ENCODE results near the gene HNRNPAB.

Gene HNRNPAB

GRCh38 chr5:178170455-178170854 lies 33.9 kb upstream of the HNRNPAB start:
- no peak overlapping the region for H3K4me3 ChIP-seq (ENCODE audit: control insufficient read depth, low read depth, low read length)
- no peak for DNase-seq (ENCODE audit: low read depth)
- no peak for TF ChIP-seq CTCF (IDR thresholded peaks at IDR 0.05; ENCODE audit: control insufficient read depth, insufficient read depth, low read depth, low read length, missing control alignments)

- no peak overlapping the region for H3K4me3 ChIP-seq (ENCODE audit: control insufficient read depth, low read depth, low read length)
- DNase-seq (ENCODE audit: low read depth) = no peak
- no peak for TF ChIP-seq CTCF (IDR thresholded peaks at IDR 0.05; ENCODE audit: control insufficient read depth, insufficient read depth, low read depth, low read length, missing control alignments)
These were observed 29.9 kb upstream of the HNRNPAB start for GRCh38 chr5:178174456-178174855.

GRCh38 chr5:178176791-178177190 lies 27.5 kb upstream of the HNRNPAB start:
- DNase-seq (ENCODE audit: low read depth) = no peak
- TF ChIP-seq CTCF (IDR thresholded peaks at IDR 0.05; ENCODE audit: control insufficient read depth, insufficient read depth, low read depth, low read length, missing control alignments) = no peak
- no peak overlapping the region for H3K4me3 ChIP-seq (ENCODE audit: control insufficient read depth, low read depth, low read length)

GRCh38 chr5:178177569-178177968 lies 26.8 kb upstream of the HNRNPAB start:
- H3K4me3 ChIP-seq (ENCODE audit: control insufficient read depth, low read depth, low read length) = no peak overlapping the region
- no peak for DNase-seq (ENCODE audit: low read depth)
- no peak for TF ChIP-seq CTCF (IDR thresholded peaks at IDR 0.05; ENCODE audit: control insufficient read depth, insufficient read depth, low read depth, low read length, missing control alignments)

- TF ChIP-seq CTCF (IDR thresholded peaks at IDR 0.05; ENCODE audit: control insufficient read depth, insufficient read depth, low read depth, low read length, missing control alignments) = no peak
- no peak for DNase-seq (ENCODE audit: low read depth)
- no peak overlapping the region for H3K4me3 ChIP-seq (ENCODE audit: control insufficient read depth, low read depth, low read length)
These were observed 24.0 kb upstream of the HNRNPAB start for GRCh38 chr5:178180141-178180863.

GRCh38 chr5:178182158-178182876 lies 22.0 kb upstream of the HNRNPAB start:
- no peak overlapping the region for H3K4me3 ChIP-seq (ENCODE audit: control insufficient read depth, low read depth, low read length)
- no peak for DNase-seq (ENCODE audit: low read depth)
- no peak for TF ChIP-seq CTCF (IDR thresholded peaks at IDR 0.05; ENCODE audit: control insufficient read depth, insufficient read depth, low read depth, low read length, missing control alignments)
